Endothelial cell of umbilical vein (primary cell): Measurements from ENCODE around the gene RPP25L.

ENCODE experiments used
- EZH2 ChIP-seq: IDR thresholded peaks from 2 replicates; pipeline ENCODE4 v1.6.1; 2012; ENCODE audit warnings: borderline replicate concordance, low read depth, mild to moderate bottlenecking, moderate library complexity, low read length, inconsistent platforms; ENCODE audit not compliant: severe bottlenecking
- FOS ChIP-seq: IDR thresholded peaks from 2 replicates; pipeline ENCODE4 v1.6.1; 2011; ENCODE audit warnings: mild to moderate bottlenecking, low read length, moderate library complexity, borderline replicate concordance; ENCODE audit not compliant: insufficient read depth
- JUN ChIP-seq: IDR thresholded peaks from 2 replicates; pipeline ENCODE4 v1.6.1; 2011; ENCODE audit warnings: borderline replicate concordance, low read depth; ENCODE audit not compliant: insufficient read length, insufficient read depth
- MYC ChIP-seq: IDR thresholded peaks from one replicate; pipeline ENCODE4 v1.6.1; 2011; ENCODE audit warnings: mild to moderate bottlenecking, low read depth, low read length
- POLR2A ChIP-seq: IDR thresholded peaks from 2 replicates; pipeline ENCODE4 v1.6.1; 2012; ENCODE audit warnings: low read depth, mild to moderate bottlenecking, control low read depth, low read length
- POLR2AphosphoS5 ChIP-seq: IDR thresholded peaks from 2 replicates; pipeline ENCODE4 v1.6.1; 2012; ENCODE audit warnings: low read depth, mild to moderate bottlenecking, control low read depth, low read length, moderate library complexity; ENCODE audit not compliant: insufficient read depth
- TF ChIP-seq, protein P1 (sequence below), 2 donors: IDR thresholded peaks; 1 replicate in 1 of 2; 2 replicates in 1 of 2; pipeline ENCODE4 v1.5.1; 2011; ENCODE audit warnings: low read length in 2 of 2, mild to moderate bottlenecking in 2 of 2, moderate library complexity in 2 of 2, control low read depth in 1 of 2, inconsistent platforms in 1 of 2, low read depth in 1 of 2; ENCODE audit not compliant: insufficient read depth in 1 of 2; ENCODE audit errors: extremely low read depth in 1 of 2
- TF ChIP-seq, protein P2 (sequence below): IDR thresholded peaks from 2 replicates; pipeline ENCODE4 v1.6.1; 2011; ENCODE audit not compliant: insufficient read depth, insufficient read length

DNA sequence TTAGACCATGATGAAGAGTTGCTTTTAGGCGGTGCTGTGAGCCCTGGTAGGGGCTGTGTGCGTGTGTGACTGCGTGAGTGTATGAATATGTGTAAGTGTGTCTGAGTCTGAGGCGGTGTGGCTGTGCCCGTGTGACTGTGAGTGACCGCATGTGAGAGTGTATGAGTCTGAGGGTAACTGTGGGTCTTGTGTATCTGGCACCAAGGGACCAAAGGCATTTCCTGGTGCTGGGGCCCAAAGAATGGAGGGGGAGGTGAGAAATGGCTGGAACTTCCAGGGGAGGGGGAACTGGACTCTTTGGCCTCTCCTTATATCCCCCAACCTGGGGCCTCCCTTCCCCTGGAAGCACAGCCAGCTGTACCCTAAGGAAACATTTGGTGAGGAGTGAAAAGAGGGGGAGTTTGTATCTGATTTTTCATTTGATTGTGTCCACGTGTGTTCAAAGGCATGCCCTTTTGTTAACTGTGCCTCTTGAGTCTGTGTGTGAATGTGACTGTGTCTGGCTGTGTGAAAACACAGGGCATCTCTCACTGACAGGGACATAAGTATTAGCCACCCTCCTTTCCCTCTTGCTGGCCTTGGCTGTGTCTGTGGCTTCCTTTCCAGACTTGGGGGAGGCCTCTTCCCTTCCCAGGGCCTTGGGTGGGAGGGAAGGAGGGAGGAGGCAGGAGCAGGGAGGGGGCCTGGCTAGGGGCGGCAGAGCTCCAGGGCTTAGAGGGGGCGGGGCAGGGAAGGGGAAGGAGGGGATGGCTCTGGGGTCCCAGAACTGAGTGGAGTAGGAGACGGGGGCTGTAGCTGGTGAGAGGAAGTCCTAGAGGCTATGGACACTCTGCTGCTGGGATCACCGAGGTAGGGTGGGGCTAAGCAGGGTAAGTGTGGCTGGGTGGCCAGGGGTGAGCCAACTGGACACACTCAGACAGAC, 41.5 kb upstream of the RPP25L start:
- TF ChIP-seq, protein P1, sequence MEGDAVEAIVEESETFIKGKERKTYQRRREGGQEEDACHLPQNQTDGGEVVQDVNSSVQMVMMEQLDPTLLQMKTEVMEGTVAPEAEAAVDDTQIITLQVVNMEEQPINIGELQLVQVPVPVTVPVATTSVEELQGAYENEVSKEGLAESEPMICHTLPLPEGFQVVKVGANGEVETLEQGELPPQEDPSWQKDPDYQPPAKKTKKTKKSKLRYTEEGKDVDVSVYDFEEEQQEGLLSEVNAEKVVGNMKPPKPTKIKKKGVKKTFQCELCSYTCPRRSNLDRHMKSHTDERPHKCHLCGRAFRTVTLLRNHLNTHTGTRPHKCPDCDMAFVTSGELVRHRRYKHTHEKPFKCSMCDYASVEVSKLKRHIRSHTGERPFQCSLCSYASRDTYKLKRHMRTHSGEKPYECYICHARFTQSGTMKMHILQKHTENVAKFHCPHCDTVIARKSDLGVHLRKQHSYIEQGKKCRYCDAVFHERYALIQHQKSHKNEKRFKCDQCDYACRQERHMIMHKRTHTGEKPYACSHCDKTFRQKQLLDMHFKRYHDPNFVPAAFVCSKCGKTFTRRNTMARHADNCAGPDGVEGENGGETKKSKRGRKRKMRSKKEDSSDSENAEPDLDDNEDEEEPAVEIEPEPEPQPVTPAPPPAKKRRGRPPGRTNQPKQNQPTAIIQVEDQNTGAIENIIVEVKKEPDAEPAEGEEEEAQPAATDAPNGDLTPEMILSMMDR (IDR thresholded peaks at IDR 0.05; ENCODE audit: extremely low read depth in 1 of 2, insufficient read depth in 1 of 2, low read depth in 1 of 2, low read length in 2 of 2): no peak
- TF ChIP-seq EZH2 (no peak), POLR2A (no peak), POLR2AphosphoS5 (no peak), MYC (no peak), FOS (no peak), JUN (no peak)
- TF ChIP-seq, protein P2, sequence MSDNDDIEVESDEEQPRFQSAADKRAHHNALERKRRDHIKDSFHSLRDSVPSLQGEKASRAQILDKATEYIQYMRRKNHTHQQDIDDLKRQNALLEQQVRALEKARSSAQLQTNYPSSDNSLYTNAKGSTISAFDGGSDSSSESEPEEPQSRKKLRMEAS: no peak
